ENCODE data around the gene NFKB1. TPM values are rescaled to one million over a fixed set of nuclear protein-coding genes. Genes with fewer than 3 reads are reported as not detected.

Gene NFKB1
- total RNA-seq, 4 donors from 2014 or later, result 32.9 to 56.0 (median 40.9) TPM

- H3K9me3 ChIP-seq, result no peaks in the 10 kb centered on the region
- peaks cover 41% of the 10 kb centered on the region for H3K36me3 ChIP-seq
- H3K4me1 ChIP-seq, result peaks cover 7% of the 10 kb centered on the region
- no peak for DNase-seq (ENCODE audit: low spot score in 2 of 2)
- TF ChIP-seq POLR2AphosphoS5 (IDR thresholded peaks at IDR 0.05) (no peak), POLR2A (IDR thresholded peaks at IDR 0.05) (no peak), EP300 (IDR thresholded peaks at IDR 0.05) (no peak), CTCF (IDR thresholded peaks at IDR 0.05) (no peak)
- no peak overlapping the region for H3K27ac ChIP-seq
- WGBS, result 85% methylated on average over 6 of the region's 6 CpGs
- H3K27me3 ChIP-seq, result no peaks in the 10 kb centered on the region
- no peak overlapping the region for H3K4me3 ChIP-seq
Measured at GRCh38 chr4:102575369-102576129, 74.4 kb downstream of the NFKB1 start.

DNA sequence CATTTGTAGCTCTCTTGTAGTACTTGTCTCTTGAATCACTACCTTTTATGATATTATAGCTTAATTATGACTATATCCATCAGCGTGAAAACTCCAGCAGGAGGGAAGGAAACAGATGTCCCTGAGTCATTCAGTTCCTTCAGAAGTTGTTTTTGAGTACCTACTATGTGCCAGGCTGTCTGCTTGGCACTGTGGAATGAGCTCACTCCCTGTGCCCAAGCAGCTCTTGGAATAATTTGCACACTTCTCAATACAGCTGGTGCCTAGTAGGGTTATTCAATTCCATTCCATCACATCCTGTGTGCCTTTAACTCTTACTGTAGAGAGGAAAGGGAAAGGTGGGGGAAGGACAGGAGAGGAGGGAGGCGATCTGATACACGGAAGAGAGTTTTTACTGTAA, 77.1 kb downstream of the NFKB1 start:
- peaks cover 7% of the 10 kb centered on the region for H3K4me1 ChIP-seq
- H3K27ac ChIP-seq, result no peak overlapping the region
- H3K9me3 ChIP-seq, result no peaks in the 10 kb centered on the region
- TF ChIP-seq EP300 (IDR thresholded peaks at IDR 0.05) (no peak), CTCF (IDR thresholded peaks at IDR 0.05) (no peak), POLR2AphosphoS5 (IDR thresholded peaks at IDR 0.05) (no peak), POLR2A (IDR thresholded peaks at IDR 0.05) (no peak)
- WGBS, result 80% methylated on average over 3 of the region's 3 CpGs
- no peaks in the 10 kb centered on the region for H3K27me3 ChIP-seq
- no peak overlapping the region for H3K4me3 ChIP-seq
- no peak for DNase-seq (ENCODE audit: low spot score in 2 of 2)
- peaks cover 57% of the 10 kb centered on the region for H3K36me3 ChIP-seq

DNA sequence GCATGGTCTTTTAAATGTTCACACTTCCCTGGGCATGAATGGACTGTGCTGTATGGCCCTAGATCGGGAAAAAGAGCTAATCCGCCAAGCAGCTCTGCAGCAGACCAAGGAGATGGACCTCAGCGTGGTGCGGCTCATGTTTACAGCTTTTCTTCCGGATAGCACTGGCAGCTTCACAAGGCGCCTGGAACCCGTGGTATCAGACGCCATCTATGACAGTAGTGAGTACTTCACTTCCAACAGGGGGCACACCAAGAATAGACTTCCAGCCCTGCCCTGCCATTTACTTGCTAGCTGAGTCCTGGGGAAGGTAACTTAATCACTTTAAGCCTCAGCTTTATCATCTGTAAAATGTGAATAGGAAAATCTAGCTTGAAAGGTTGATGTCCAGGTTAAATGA, 77.7 kb downstream of the NFKB1 start:
- Histone ChIP-seq H3K4me1 (peaks cover 7% of the 10 kb centered on the region), H3K27ac (no peak overlapping the region), H3K4me3 (no peak overlapping the region), H3K9me3 (no peaks in the 10 kb centered on the region), H3K27me3 (no peaks in the 10 kb centered on the region), H3K36me3 (peaks cover 61% of the 10 kb centered on the region)
- WGBS, result 74% methylated on average over 8 of the region's 8 CpGs
- no peak for DNase-seq (ENCODE audit: low spot score in 2 of 2)
- no peak for TF ChIP-seq EP300 (IDR thresholded peaks at IDR 0.05)
- TF ChIP-seq CTCF (IDR thresholded peaks at IDR 0.05), result no peak
- TF ChIP-seq POLR2AphosphoS5 (IDR thresholded peaks at IDR 0.05), result no peak
- TF ChIP-seq POLR2A (IDR thresholded peaks at IDR 0.05), result no peak

DNA sequence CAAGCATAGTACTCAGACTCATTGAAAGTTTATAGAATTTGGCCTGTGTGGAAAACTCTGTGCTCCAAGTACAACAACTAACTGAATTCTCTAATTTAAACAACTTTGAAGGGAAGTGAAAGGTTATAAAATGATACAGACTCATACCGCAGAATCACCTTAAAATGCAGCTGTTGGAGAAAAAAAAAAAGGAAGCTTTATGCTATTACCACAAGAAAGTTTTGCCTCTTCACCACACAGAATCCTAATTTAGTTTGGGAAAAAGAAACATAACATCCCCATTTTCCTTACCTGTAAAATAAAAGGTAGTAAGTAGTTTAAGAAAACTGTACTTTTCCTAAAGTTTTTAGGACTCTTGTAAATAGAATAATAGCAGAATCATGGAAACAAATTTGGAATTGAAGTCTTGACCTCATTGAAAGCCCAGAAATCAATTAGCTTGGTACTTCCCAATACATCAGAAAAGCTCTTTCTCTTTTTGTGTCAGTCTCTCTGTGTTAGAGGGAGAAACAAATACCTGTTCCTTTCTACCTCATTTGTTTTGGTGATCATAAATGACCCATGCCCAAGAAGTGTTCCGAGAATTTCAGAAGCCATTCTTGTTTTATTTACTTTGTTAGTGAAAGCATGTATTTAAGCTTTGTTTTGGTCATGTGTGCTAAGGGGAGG, 78.8 kb downstream of the NFKB1 start:
- TF ChIP-seq EP300 (IDR thresholded peaks at IDR 0.05) (no peak), POLR2A (IDR thresholded peaks at IDR 0.05) (no peak), POLR2AphosphoS5 (IDR thresholded peaks at IDR 0.05) (no peak), CTCF (IDR thresholded peaks at IDR 0.05) (no peak)
- Histone ChIP-seq H3K4me1 (no peaks in the 10 kb centered on the region), H3K27ac (no peak overlapping the region), H3K36me3 (peaks cover 67% of the 10 kb centered on the region), H3K9me3 (no peaks in the 10 kb centered on the region), H3K4me3 (no peak overlapping the region), H3K27me3 (no peaks in the 10 kb centered on the region)
- WGBS, result 94% methylated on average over 2 of the region's 2 CpGs
- DNase-seq (ENCODE audit: low spot score in 2 of 2), result no peak

DNA sequence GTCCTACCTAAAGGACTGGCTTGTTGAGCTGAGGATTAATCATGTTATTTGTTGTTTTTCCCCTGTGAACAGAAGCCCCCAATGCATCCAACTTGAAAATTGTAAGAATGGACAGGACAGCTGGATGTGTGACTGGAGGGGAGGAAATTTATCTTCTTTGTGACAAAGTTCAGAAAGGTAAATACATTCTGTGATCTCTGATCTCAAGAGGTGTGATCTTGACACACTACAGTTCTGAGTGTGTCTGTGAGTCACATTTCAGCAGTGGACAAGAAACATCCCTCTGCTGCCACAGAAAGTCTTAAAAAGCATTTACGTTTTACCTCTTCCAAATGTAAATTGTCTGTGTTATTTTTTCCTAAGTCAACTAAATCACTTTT, 79.3 kb downstream of the NFKB1 start:
- Histone ChIP-seq H3K4me1 (no peaks in the 10 kb centered on the region), H3K36me3 (peaks cover 68% of the 10 kb centered on the region), H3K27me3 (no peaks in the 10 kb centered on the region), H3K9me3 (no peaks in the 10 kb centered on the region), H3K27ac (no peak overlapping the region), H3K4me3 (no peak overlapping the region)
- no peak for DNase-seq (ENCODE audit: low spot score in 2 of 2)
- WGBS, result 93% methylated on average over 1 of the region's 1 CpG
- TF ChIP-seq EP300 (IDR thresholded peaks at IDR 0.05), result no peak
- TF ChIP-seq POLR2AphosphoS5 (IDR thresholded peaks at IDR 0.05), result no peak
